Neural cell (in vitro differentiated cells): ENCODE results near the gene ACBD5.

ENCODE experiments used
- EP300 ChIP-seq: fragments of 450-650 bp; conservative IDR thresholded peaks from 2 replicates; pipeline ENCODE4 v1.6.1; 2014; ENCODE audit warnings: antibody characterized with exemption, mild to moderate bottlenecking, moderate library complexity; ENCODE audit not compliant: poor library complexity, severe bottlenecking
- REST ChIP-seq: IDR thresholded peaks from 2 replicates; pipeline ENCODE4 v1.6.1; 2012; ENCODE audit warnings: borderline replicate concordance

GRCh38 chr10:27192284-27192683 is 48.3 kb downstream of the ACBD5 start:
- TF ChIP-seq EP300: no peak
- no peak for TF ChIP-seq REST
